Neutrophil (primary cell): ENCODE results near the gene CIB4.

Experiments used
- H3K27ac ChIP-seq: fragments of 200-600 bp; sonication (generic); 2 replicates; pipeline ENCODE4 v1.5.1; 2016; ENCODE audit warnings: mild to moderate bottlenecking, moderate library complexity
- H3K27me3 ChIP-seq: fragments of 200-600 bp; sonication (generic); 2 replicates; pipeline ENCODE4 v1.6.0; 2016; ENCODE audit warnings: mild to moderate bottlenecking
- H3K36me3 ChIP-seq: fragments of 200-600 bp; sonication (generic); 2 replicates; pipeline ENCODE4 v1.5.1; 2017
- H3K4me1 ChIP-seq, 2 experiments: fragments of 200-600 bp in 1 of 2; sonication (generic) in 1 of 2; 1 replicate in 1 of 2; 2 replicates in 1 of 2; pipeline versions ENCODE4 v1.5.1 to v1.6.1; 2013 to 2016; ENCODE audit warnings: low read depth in 1 of 2, low read length in 1 of 2, mild to moderate bottlenecking in 1 of 2, moderate library complexity in 1 of 2; ENCODE audit not compliant: control insufficient read depth in 1 of 2, insufficient read depth in 1 of 2
- H3K4me3 ChIP-seq, 2 experiments: fragments of 200-600 bp in 1 of 2; sonication (generic) in 1 of 2; 1 replicate in 1 of 2; 2 replicates in 1 of 2; pipeline ENCODE4 v1.5.1; 2013 to 2016; ENCODE audit warnings: low read depth in 1 of 2, low read length in 1 of 2, mild to moderate bottlenecking in 1 of 2, moderate library complexity in 1 of 2
- H3K9me3 ChIP-seq: fragments of 200-600 bp; sonication (generic); 2 replicates; pipeline ENCODE4 v1.5.1; 2016
- CTCF ChIP-seq: fragments of 200-600 bp; sonication (generic); IDR thresholded peaks from 2 replicates; pipeline ENCODE4 v1.5.1; 2016; ENCODE audit warnings: antibody characterized with exemption

The CIB4 gene

GRCh38 chr2:26637811-26638310 is 3.3 kb downstream of the CIB4 start:
- TF ChIP-seq CTCF, result no peak
- H3K36me3 ChIP-seq, result no peaks in the 10 kb centered on the region
- no peaks in the 10 kb centered on the region for H3K9me3 ChIP-seq
- peaks cover 39% of the 10 kb centered on the region for H3K27me3 ChIP-seq
- H3K4me1 ChIP-seq, result no peaks in the 10 kb centered on the region
- no peak overlapping the region for H3K27ac ChIP-seq
- H3K4me3 ChIP-seq, result no peak overlapping the region

- H3K9me3 ChIP-seq, result no peaks in the 10 kb centered on the region
- H3K4me1 ChIP-seq, result no peaks in the 10 kb centered on the region
- H3K27ac ChIP-seq, result no peak overlapping the region
- H3K4me3 ChIP-seq, result no peak overlapping the region
- no peak for TF ChIP-seq CTCF
- peaks cover 32% of the 10 kb centered on the region for H3K27me3 ChIP-seq
- H3K36me3 ChIP-seq, result no peaks in the 10 kb centered on the region
These were observed 4.2 kb downstream of the CIB4 start for GRCh38 chr2:26636935-26637334.

GRCh38 chr2:26635401-26635800 is 5.8 kb downstream of the CIB4 start:
- Histone ChIP-seq H3K27ac (no peak overlapping the region), H3K4me3 (no peak overlapping the region), H3K27me3 (peaks cover 23% of the 10 kb centered on the region), H3K36me3 (no peaks in the 10 kb centered on the region), H3K9me3 (no peaks in the 10 kb centered on the region), H3K4me1 (no peaks in the 10 kb centered on the region)
- no peak for TF ChIP-seq CTCF

- H3K27ac ChIP-seq, result no peak overlapping the region
- TF ChIP-seq CTCF, result no peak
- no peaks in the 10 kb centered on the region for H3K4me1 ChIP-seq
- H3K36me3 ChIP-seq, result no peaks in the 10 kb centered on the region
- H3K27me3 ChIP-seq, result peaks cover 16% of the 10 kb centered on the region
- no peaks in the 10 kb centered on the region for H3K9me3 ChIP-seq
- H3K4me3 ChIP-seq, result no peak overlapping the region
These were observed 6.4 kb downstream of the CIB4 start for GRCh38 chr2:26634636-26635230.

- Histone ChIP-seq H3K4me3 (no peak overlapping the region), H3K4me1 (no peaks in the 10 kb centered on the region), H3K36me3 (no peaks in the 10 kb centered on the region), H3K9me3 (no peaks in the 10 kb centered on the region), H3K27ac (no peak overlapping the region), H3K27me3 (peaks cover 12% of the 10 kb centered on the region)
- no peak for TF ChIP-seq CTCF
These were observed 7.1 kb downstream of the CIB4 start for GRCh38 chr2:26633993-26634595.
